Activated CD4-positive, alpha-beta T cell treated with anti-CD3 and anti-CD28 coated beads for 24 hours (primary cell): ENCODE results near the gene MAN1A1.

Experiments used
- DNase-seq, 2 donors: peaks; one replicate each; pipeline ENCODE4 v3.0.0-alpha.2; 2020; ENCODE audit warnings: low read depth in 2 of 2

The MAN1A1 gene

GRCh38 chr6:119195848-119196247 is 153.7 kb downstream of the MAN1A1 start:
- DNase-seq = no peak

GRCh38 chr6:119195204-119195603 is 154.4 kb downstream of the MAN1A1 start:
- DNase-seq = no peak

- no peak for DNase-seq
Observed at GRCh38 chr6:119193707-119194106, 155.9 kb downstream of the MAN1A1 start.

- no peak for DNase-seq
Observed at GRCh38 chr6:119192200-119192599, 157.4 kb downstream of the MAN1A1 start.

- DNase-seq = no peak
Observed at GRCh38 chr6:119190176-119190575, 159.4 kb downstream of the MAN1A1 start.

- DNase-seq = no peak
Observed at GRCh38 chr6:119189498-119189897, 160.1 kb downstream of the MAN1A1 start.

- no peak for DNase-seq
Observed at GRCh38 chr6:119187596-119187995, 162.0 kb downstream of the MAN1A1 start.

GRCh38 chr6:119186490-119186889 is 163.1 kb downstream of the MAN1A1 start:
- DNase-seq = no peak

GRCh38 chr6:119184008-119184648 is 165.4 kb downstream of the MAN1A1 start:
- DNase-seq = no peak

- no peak for DNase-seq
Observed at GRCh38 chr6:119183457-119183856, 166.1 kb downstream of the MAN1A1 start.

- no peak for DNase-seq
Observed at GRCh38 chr6:119182875-119183274, 166.7 kb downstream of the MAN1A1 start.

GRCh38 chr6:119182216-119182803 is 167.3 kb downstream of the MAN1A1 start:
- DNase-seq = no peak

GRCh38 chr6:119181046-119181445 is 168.5 kb downstream of the MAN1A1 start:
- no peak for DNase-seq

- no peak for DNase-seq
Observed at GRCh38 chr6:119179842-119180241, 169.7 kb downstream of the MAN1A1 start.

GRCh38 chr6:119179062-119179461 is 170.5 kb downstream of the MAN1A1 start:
- no peak for DNase-seq

GRCh38 chr6:119176445-119176844 is 173.1 kb downstream of the MAN1A1 start:
- no peak for DNase-seq

GRCh38 chr6:119174879-119175817 is 174.4 kb downstream of the MAN1A1 start:
- DNase-seq = no peak

GRCh38 chr6:119174085-119174445 is 175.5 kb downstream of the MAN1A1 start:
- no peak for DNase-seq

- DNase-seq = no peak
Observed at GRCh38 chr6:119173249-119174084, 176.1 kb downstream of the MAN1A1 start.

GRCh38 chr6:119172824-119173223 is 176.7 kb downstream of the MAN1A1 start:
- no peak for DNase-seq

- no peak for DNase-seq
Observed at GRCh38 chr6:119171864-119172588, 177.5 kb downstream of the MAN1A1 start.
